Colon (tissue), 2 donors: Measurements from ENCODE around the gene CLPSL2.
"Not testable (repeated sequence)": the region's sequence is repeated elsewhere in the genome, so short reads cannot be mapped to it uniquely, and the experiment has no call there.

ENCODE experiments used
- FAIRE-seq: peaks from 2 replicates; lab custom pipeline; 2012; peaks lifted over from hg19 to GRCh38; lab: Jason Lieb, UNC
- donor health status: control.
- donor health status: control.

The CLPSL2 gene, protein sequence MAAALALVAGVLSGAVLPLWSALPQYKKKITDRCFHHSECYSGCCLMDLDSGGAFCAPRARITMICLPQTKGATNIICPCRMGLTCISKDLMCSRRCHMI

DNA sequence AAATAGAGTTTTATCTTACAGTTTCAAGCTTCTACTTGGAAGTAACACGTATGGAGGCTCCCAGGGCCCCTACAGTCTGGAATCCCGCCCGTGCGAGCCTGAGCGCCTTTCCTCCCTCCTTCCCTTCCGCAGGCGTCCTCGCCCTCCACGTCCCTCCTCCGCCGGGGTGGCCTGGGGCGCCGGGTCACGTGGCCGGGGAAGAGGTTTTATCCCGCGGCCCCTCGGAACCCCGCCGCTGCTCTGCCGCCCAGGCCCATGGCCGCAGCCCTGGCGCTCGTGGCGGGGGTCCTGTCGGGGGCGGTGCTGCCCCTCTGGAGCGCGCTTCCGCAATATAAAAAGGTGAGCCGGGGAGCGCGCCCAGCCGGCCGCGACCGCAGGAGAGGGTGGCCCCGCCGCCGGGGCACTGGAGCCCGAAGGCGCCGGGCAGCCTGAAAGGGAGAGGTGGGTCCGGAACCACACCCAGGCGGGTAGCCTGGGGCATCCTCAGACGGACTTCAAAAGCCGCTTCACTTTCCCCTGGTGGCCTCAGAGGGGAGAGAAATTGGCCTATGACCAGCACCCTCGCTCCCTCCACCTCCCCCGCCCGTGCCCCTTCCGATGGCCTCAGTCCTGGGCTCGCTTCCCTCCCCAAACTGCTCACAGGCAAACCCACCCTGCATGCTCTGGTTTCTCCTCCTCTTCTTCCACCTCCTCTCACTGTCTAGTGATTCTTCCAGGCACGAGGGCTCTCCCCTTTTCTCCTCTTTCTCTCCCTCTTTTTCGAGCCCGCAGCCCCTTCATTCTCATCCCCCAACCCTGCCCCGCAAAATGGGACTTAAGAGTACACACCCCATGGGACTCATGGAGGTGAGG lies at the start of gene CLPSL2:
Gene CLPSL2 (plus strand): TSS at position 235 of the 852 bp plus-strand sequence. CDS start 21 bp downstream, at position 256.
- FAIRE-seq, result no peak

DNA sequence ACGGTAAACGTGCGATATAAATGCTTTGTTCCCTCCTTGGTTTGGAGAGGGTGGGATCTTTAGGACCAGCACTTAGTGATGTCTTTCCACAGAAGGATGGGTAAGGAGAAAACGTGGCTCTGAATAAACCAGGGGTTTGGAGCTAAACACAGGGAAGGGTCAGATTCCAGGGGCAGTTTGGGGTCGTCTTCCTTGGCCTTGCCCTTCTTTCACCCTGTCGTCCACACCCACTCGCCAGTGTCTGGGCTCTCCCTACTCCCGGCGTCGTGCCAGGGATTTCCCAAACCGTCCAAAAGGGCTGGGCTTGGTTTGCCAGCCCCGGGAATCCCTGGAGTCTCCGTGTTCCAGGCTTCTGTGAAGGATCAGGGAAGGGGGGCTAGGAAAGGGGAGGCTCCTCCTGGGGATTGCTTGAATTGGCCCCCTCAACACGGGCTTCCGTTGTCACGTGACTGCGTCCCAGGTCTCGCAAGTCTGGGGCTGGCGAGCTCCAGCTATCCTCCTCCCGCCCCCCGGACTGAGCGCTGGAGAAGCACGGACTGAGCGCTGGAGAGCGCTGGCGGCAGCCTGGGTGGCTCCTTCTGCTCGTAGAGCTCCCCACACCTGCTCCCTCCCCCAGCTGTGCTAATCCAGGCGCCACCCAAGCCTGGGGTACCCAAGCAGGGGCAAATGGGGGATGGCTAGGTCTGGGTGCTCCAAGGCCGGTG lies 49.0 kb upstream of the CLPSL2 start:
- FAIRE-seq, result no peak

DNA sequence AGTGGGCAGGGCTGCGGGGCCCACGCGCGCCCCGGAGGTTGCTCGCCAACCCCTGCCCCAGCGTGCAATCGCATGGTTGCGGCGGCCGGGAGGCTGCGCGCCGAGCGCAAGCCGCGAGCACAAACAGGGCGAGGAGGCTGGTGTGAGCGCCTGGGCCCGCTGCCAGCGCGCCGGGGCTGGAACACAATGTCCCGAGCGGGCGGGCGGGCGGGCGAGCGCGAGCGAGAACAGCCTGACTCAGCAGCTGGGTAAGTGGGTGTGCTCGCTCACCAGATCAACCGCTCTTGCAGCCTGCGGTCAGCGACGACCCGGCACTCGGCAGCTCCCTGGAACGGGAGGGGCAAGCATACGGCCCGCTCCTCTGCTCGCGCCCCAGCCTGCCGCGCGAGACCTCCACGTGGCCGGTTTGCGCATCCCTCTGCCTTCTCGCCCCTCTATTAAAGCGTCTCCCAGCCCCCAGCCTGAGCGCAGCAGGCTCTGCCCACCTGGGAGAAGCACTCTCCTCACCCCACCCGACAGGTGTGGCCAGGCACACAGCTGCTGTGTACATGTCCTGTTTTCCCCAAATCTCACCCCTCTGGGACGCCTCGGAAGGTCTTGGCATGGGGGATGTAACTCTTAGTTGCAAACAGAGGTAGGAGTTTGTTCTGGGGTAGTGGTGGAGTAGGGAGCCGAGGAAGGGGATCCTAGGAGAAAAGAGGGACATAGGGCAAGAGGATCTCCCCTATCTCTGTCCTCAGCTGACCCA lies 48.3 kb upstream of the CLPSL2 start:
- no peak for FAIRE-seq

DNA sequence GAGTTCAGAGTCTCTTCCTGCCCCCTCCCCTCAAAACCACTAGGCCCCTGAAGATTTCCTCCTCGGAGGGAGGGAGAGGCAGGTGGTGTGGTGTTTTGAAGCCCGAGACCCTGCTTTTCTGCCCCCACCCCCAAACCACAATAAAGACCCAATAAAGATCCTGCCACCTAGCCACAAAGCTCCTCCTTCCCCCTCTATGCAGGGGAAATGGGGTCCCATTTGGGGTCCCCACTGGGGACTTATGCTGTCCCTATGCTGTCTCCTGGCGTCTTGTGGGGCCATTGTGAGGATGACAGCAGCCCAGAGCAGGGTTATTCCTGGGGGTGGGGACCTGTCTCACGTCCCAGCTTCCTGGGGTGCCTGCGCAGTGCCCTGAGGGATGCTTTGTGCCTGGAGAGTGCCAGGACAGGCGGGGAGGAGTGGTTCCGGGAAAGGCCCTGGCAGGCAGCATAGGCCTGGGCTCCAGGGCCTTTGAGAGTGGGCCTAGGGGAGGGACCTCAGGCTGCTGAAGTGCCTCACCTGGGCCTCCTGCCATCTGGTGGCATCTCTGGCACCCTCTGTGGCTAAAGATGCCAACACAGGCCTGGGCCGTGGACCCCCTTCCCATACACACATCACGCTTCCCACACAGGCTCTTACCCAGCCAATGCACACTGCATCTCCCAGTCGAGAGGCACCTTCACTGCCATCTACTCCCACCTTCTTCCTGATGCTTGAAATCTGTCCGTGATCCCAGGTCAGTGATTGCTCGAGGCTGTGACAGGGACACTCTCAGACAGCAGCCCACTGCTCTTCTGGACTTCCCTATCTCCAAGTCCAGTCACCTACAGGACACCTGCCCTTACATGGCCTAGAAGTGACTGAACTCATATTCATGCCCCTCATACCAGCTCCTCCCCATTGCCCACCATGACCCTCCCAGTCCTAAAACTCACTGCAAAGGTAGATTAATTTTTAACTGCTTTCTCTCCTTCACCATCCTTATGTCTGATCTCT lies 47.4 kb upstream of the CLPSL2 start:
- FAIRE-seq, result no peak

DNA sequence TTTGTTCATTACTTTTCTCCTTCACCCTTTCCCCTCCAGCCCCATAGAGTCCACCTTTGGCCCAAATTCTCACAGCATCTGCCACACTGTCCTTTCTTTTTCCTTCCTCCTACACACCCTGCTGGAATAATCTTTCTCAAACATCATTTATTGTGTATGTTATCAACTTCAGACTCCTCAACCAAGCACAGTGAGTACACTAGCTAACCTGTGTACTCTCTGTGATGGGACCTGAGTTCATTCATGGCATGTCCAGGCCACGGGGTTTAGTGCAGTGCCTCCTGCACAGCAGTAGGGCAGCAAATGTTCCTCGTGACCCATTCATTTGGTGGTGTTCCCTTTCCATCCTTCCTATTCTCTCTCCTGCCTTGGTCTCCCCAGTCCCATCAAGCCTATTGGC lies 46.7 kb upstream of the CLPSL2 start:
- FAIRE-seq, result no peak

DNA sequence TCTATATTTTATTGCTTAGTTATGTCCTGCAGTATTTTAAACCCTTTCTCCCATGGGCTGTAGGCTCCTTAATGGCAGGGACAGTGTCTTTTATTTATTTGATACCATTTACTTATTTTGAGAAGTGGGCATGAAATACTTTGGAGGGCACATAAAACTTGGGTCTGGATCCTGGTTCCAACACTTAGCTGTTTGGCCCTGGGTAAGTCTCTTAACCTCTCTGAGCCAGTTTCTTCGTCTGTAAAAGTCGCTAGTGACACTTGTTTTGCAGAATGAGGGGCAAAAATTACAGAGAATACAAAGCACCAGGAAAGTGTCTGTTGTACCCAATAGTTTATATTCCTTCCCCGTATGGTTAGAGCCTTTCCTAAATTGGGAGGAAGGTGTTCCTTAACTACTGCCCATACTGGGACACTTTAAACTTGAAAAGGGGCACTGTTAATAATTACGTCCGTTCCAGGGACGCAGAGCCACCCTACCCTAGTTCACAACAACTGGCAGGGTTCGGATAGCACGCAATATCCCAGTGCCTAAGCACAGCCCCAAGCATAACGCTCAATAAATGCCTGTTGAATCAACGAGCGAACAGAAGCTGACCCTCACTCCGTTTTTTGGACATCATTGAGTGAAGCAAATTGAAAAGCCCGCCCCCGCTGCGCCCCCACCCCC lies 45.5 kb upstream of the CLPSL2 start:
- no peak for FAIRE-seq

DNA sequence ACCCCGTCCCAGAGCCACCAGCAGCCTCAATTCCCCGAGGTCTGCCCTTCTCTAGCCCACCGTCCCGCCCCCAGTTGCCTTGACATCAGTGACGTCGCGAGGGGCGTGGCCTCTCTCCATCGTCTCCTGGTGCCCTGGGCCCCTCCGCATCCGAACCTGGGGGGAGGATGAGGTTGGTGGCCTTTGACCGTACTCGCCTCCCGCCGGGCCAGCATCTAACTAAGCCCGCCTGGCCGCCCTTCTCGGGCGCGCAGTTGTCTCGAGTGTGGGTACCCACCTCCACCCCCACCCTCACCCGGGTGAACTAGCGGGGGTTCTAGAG lies 45.0 kb upstream of the CLPSL2 start:
- no peak for FAIRE-seq

DNA sequence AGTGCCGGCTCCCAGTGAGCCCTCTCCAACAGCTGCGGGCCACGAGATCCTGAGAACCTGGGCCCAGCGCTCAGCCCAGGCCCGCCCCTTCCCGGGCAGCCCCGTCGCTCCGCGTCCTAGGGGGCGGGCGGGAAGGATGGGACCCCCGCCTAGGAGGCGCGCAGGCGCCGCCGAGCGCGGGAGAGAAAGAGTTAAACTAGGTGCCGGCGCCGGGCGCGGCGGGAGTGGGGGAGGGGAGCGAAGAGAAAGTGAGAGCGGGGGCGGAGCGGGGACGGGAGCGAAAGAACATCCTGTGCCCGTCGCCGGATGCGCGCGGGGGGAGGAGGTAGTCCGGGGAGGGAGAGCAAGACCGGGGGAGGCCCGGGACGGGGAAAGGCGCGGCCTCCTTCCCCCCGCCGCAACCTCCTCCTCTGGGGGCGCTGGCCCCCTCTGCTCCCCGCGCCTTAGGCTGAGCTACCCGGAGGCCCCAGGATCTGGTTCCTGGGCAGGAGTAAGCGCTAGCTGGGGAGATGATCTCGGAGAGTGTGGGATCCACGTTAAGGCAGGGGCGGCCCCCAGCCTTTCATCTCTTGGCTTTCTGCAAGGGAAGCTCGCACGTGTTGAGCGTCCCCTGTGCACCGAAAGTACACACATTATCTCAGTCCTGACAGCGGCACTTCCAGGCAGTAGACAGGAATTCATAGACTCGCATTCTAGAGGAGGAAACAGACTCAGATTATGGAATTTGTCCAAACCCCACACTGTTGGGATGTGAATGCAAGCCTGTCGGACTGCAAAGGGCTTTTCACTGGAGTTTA lies 44.5 kb upstream of the CLPSL2 start:
- no peak for FAIRE-seq

DNA sequence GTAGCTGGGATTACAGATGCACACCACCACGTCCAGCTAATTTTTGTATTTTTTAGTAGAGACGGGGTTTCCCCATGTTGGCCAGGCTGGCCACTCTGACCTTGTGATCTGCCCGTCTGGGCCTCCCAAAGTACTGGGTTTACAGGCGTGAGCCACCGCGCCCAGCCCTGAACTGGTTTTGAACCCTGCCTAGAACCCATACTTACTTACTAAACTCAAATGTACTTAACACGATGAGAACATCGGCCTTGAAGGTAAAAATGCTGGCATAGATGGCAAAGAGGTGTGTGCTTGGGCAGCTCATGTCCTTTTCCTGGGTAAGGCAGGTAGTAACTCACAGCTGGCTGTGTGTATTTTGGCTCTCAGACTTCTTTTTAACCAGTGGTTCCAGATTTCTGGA lies 42.8 kb upstream of the CLPSL2 start:
- FAIRE-seq, result no peak

DNA sequence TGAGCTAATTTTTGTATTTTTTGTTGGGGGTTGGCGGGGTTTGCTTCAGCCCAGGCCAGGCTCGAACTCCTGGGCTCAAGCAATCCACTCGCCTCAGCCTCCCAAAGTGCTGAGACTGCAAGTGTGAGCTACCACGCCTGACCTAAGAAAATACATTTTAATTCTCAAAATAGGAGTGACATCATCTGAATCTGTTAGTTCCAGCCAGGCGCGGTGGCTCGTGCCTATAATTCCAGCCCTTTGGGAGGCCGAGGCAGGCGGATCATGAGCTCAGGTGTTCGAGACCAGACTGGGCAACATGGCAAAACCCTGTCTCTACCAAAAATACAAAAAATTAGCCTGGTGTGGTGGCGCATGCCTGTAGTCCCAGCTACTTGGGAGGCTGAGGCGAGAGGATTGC lies 42.1 kb upstream of the CLPSL2 start:
- not testable (repeated sequence) for FAIRE-seq

DNA sequence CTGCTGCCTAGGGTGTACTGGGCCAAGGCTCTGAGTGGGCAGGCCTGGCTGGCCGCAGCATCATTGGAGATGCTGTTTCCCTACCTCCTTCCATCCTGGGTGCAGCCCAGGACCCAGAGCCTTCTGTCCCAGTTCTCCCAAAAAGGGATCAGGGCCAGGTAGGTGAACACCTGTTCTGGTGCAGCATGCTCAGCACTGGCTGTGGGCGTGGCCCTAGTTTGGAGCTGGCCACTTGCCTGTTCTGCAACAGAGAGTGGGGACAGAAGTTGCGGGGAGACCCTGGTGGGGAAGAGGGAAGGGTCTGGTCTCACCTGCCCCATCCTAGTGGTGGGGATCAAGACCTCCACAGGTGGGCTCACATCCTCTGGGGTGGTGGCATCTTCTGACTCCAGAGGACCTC lies 40.9 kb upstream of the CLPSL2 start:
- no peak for FAIRE-seq

DNA sequence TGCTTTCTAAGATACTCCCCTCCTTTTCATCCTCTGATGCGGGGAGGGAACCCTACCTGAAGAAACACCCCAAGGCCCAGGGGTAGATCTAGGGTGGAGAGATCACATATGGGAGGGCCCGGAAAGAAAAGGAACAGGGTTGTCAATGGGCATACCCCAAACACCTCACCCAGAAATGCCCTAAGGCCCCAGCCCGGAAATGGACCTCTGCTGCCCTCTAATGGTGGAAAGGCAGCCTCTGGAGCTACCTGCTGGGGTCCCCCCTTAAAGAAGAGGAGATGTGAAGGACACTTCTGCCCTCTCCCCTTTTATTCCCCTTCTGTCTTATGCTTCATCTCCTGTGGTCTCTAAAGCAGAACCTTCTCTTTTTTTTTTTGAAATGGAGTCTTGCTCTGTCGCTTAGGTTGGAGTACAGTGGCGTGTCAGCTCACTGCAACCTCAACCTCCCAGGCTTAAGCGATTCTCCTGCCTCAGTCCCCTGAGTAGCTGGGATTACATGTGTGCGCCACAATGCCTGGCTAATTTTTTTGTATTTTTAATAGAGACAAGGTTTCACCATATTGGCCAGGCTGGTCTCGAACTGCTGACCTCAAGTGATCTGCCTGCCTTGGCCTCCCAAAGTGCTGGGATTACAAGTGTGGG lies 40.0 kb upstream of the CLPSL2 start:
- FAIRE-seq, result no peak

DNA sequence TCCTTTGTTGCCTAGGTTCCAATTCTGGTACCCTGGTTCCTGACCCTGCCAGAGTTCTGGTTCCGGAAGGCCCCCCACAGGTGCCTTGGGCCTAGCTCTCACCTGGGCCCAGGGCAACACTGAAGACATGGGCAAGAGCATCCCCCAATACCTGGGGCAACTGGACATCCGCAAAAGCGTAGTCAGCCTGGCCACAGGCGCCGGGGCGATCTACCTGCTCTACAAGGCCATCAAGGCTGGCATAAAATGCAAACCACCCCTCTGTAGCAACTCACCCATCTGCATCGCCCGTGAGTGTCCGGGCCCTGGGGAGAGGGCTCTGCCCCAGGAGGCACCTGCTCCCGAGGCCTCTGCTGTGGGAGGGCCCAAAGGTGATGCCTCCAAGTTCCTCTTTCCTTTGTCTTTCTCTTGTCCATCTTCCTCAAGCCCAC lies 39.4 kb upstream of the CLPSL2 start, which contains the start of gene ARMC12:
Gene ARMC12 (plus strand): TSS at position 51 of the 431 bp plus-strand sequence. CDS start 77 bp downstream, at position 128.
- no peak for FAIRE-seq

DNA sequence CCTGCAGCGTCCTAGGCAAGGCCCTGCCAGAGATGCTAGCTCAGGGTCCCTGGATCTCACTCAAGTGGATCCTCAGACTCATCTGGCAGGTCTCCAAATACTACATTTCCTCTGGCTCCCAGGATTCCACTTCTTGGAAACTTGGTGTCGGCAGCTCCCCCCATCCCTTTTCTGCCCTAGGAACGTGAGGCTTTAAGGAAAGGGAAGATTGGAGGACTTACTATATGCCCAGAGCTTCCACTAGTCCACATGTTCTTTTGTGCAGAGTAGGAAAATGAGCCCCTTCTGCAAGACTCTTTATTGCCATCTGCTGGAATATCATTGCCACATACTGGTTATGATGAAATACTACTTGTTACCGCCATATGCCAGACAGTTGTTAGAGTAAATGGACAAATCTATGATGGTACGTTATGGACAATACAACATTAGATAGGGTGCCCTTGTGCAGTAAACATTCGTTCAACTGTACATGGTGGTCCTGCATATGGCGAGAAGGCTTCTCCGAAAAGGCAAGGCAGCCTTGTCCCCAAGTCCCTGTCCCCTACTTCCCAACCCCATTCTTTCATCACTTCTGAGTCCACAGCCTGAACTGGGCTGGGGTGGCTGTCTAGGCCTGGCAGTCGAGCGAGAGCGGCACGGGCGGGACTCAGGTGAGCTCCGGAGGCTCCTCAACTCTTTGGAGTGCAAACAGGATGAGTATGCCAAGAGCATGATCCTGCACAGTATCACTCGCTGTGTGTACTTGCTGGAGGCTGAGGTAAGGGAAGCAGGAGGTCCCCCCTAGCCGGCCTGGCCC lies 38.8 kb upstream of the CLPSL2 start:
- FAIRE-seq, result no peak

DNA sequence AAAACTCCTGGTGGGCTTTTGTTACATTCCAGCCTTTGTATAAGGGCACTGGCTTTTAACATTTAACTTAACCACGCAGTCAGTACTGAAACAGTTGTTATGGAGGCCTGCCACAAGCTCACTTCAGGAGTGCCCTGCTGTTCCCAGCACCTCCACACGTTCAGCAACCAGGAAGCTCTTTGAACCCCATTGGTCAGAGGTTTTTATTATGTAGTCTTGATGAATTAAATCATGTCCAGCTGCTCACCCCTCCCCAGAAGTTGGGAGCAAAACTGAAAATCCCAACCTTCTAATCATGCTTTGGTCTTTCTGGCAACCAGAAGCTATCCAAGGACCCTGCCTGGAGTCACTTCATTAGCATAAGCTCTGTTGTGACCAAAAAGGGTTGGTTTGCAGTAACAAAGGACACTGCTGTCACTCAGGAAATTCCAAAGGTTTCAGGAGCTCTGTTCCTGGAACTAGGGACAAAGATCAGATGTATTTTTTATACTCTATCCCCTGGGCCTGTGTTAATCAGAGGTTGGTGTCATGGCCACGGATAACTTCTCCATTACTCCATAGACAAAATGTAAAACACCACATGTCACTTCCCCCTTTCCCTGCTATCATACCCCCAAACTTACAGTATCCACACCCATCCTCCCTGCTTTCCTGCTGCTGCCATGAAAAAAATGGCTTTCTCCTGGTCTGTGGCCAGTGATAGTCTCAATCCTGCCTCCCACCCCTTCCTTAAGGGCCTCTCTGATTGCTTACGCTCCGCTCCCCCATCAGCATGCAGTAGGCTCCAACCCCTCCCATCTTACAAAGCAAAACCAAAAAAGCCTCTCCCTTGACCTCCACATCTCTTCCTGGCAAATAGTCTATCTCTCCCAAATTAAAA lies 36.5 kb upstream of the CLPSL2 start:
- FAIRE-seq, result no peak

DNA sequence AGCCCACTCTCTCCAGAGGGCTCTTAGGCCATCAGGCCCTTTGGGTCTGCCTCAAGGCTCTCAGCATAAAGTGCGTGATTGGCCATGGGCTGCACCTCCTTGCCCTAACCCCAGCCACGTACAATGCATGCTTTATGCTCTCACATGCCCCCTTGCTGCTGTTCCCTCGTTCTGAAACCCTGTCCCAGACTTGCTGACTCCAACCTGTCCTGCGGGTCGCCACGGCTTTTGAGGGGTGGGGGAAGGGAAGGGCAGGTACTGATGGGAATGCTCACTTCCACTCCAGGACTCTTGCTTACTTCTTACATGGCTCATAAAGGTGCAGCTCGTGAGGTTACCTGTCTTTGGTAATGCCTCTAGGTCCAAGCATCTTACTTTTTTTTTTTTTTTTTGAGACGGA lies 33.6 kb upstream of the CLPSL2 start:
- no peak for FAIRE-seq

DNA sequence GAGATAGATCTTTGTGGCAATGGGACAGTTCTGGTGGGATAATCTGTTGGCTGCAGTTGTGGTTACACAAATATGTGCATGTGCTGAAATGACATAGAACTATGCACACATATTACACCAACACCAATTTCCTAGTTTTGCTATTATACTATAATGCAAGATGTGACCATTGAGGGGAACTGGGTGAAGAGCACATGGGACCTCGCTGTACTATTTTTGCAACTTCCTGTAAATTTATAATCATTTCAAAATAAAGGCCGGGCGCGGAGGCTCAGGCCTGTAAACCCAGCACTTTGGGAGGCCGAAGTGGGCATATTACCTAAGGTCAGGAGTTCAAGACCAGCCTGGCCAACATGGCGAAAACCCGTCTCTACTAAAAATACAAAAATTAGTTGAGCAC lies 30.9 kb upstream of the CLPSL2 start:
- no peak for FAIRE-seq

DNA sequence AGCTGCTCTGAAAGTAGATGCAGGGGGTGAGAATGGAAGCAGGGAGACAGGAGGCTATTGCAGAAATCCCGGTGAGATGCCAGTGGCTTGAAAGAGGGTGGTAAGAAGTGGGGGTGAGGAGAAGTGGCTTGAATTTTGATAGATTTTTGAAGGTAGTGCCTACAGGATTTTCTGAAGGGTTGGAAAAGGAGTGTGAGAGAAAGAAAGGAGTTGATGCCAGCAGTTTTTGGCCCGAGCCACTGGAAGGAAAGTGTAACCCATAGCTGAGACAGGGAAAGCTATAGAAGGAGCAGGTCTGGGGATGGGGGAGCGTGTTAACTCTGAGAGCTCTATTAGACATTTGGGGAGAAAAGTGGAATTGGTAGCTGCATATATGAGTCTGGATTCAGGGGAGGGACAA lies 29.9 kb upstream of the CLPSL2 start:
- no peak for FAIRE-seq
